Fibroblast of skin of left biceps (primary cell): ENCODE data around the gene PHACTR1.
"Not testable (repeated sequence)": the region's sequence is repeated elsewhere in the genome, so short reads cannot be mapped to it uniquely, and the experiment has no call there.

Experiments used
- DNase-seq, 2 experiments: peaks; one replicate each; pipeline ENCODE4 v3.0.0-alpha.2; 2013; ENCODE audit warnings: low read depth in 2 of 2

The PHACTR1 gene

GRCh38 chr6:13152764-13153163 lies 436.2 kb downstream of the PHACTR1 start:
- no peak for DNase-seq

- DNase-seq, result no peak
Measured at GRCh38 chr6:13156381-13156780, 439.8 kb downstream of the PHACTR1 start.

- DNase-seq, result no peak
Measured at GRCh38 chr6:13157293-13157692, 440.7 kb downstream of the PHACTR1 start.

GRCh38 chr6:13159300-13159699 lies 442.7 kb downstream of the PHACTR1 start:
- DNase-seq, result no peak

GRCh38 chr6:13159822-13160221 lies 443.3 kb downstream of the PHACTR1 start:
- not testable (repeated sequence) for DNase-seq

GRCh38 chr6:13163161-13163944 lies 446.8 kb downstream of the PHACTR1 start:
- no peak for DNase-seq

GRCh38 chr6:13164291-13164690 lies 447.7 kb downstream of the PHACTR1 start:
- no peak for DNase-seq

- no peak for DNase-seq
Measured at GRCh38 chr6:13165502-13166172, 449.1 kb downstream of the PHACTR1 start.

- no peak for DNase-seq
Measured at GRCh38 chr6:13166269-13166668, 449.7 kb downstream of the PHACTR1 start.

GRCh38 chr6:13166916-13167315 lies 450.3 kb downstream of the PHACTR1 start:
- no peak for DNase-seq

- DNase-seq, result no peak
Measured at GRCh38 chr6:13172291-13172690, 455.7 kb downstream of the PHACTR1 start.

GRCh38 chr6:13175087-13175486 lies 458.5 kb downstream of the PHACTR1 start:
- DNase-seq, result no peak

- DNase-seq, result no peak
Measured at GRCh38 chr6:13175759-13176158, 459.2 kb downstream of the PHACTR1 start.

GRCh38 chr6:13177664-13178063 lies 461.1 kb downstream of the PHACTR1 start:
- DNase-seq, result no peak

- no peak for DNase-seq
Measured at GRCh38 chr6:13178107-13178506, 461.5 kb downstream of the PHACTR1 start.

- no peak for DNase-seq
Measured at GRCh38 chr6:13180538-13180937, 464.0 kb downstream of the PHACTR1 start.

- no peak for DNase-seq
Measured at GRCh38 chr6:13181393-13181792, 464.8 kb downstream of the PHACTR1 start.

GRCh38 chr6:13183415-13184088 lies 467.0 kb downstream of the PHACTR1 start:
- no peak for DNase-seq

GRCh38 chr6:13184089-13184468 lies 467.5 kb downstream of the PHACTR1 start:
- DNase-seq, result no peak

GRCh38 chr6:13184547-13184946 lies 468.0 kb downstream of the PHACTR1 start:
- DNase-seq, result no peak

GRCh38 chr6:13186861-13187260 lies 470.3 kb downstream of the PHACTR1 start:
- no peak for DNase-seq

GRCh38 chr6:13187692-13188091 lies 471.1 kb downstream of the PHACTR1 start:
- DNase-seq, result no peak

GRCh38 chr6:13188306-13188705 lies 471.7 kb downstream of the PHACTR1 start:
- DNase-seq, result no peak
